HG02571 (cell line): ENCODE measurements around the gene TRIM15.

Experiments used
- ATAC-seq: cut with Tn5 transposase; IDR thresholded peaks from one replicate; pipeline ENCODE4 v1.9.1; 2021; ENCODE audit warnings: mild to moderate bottlenecking, moderate library complexity; ENCODE audit not compliant: unreplicated experiment

The TRIM15 gene

DNA sequence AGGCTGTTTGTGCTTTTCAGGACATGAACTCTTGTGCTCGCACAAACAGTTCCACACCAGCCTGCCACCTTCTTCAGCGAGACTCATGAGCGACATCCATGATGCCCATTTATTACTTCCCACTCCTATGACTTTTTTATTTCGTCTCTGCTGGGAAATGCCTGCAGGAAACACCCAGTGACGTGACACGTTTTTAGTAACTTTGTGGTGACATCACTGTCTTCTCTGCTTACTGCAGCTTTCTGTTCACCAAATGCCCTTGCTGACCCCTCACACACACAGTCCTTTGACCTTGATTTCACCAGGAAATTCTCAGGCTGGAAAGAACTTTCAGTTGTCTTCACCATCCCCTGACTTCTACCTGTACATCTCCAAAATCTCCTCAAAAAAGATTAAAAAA is 18.5 kb upstream of the TRIM15 start:
- no peak for ATAC-seq

DNA sequence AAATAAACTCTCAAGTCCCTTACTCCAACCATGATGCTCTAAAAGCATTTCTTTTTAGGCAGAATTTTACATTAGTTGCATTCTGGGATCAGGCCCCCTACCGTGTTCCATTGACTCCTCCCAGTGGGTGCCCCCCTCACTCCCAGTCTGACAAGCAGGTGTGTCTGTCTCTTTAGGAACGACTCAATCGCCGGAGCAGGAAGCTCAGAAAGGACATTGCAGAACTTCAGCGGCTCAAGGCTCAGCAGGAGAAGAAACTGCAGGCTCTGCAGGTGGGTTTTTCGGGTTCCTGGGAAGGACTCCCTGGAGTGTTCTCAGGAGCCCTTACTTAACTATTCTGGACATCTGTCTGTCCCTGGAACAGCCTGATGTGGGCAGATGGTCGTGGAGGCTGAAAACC is 17.5 kb upstream of the TRIM15 start:
- no peak for ATAC-seq

DNA sequence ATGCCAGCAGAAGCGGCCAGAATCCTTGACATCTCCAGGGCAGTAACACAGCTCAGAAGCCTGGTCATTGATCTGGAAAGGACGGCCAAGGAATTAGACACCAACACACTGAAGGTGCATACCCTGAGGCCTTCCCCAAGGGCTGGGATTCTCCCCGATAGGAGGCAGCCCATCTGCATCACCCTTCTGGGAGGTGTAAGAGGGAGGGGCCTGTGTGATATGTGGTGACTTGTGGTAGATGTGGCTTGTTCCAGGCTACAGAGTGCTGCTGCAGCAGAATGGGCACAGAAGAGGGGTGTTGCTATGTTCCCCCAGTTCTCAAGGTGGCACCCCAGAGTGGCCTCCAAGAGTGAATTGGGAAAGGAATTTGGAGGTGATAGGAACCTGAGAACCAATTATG is 16.2 kb upstream of the TRIM15 start:
- no peak for ATAC-seq

DNA sequence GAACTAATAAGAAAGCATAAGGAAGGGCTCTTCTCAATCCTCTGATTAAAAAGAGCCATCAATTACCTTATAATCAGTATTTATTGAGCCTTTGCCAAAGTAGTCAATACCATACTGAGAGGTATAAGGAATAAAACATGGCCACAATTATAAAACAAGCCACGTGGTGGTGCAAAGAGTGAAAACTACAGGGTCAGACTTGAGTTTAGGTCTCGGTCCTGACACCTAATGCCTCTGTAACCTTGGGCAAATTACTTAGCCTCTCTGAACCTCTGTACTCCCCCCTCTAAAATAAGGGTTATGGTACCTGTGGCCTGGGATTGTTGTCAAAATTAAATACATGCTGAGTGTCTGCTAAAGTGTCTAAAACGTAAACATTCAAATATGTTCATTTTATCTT is 14.1 kb upstream of the TRIM15 start:
- no peak for ATAC-seq

DNA sequence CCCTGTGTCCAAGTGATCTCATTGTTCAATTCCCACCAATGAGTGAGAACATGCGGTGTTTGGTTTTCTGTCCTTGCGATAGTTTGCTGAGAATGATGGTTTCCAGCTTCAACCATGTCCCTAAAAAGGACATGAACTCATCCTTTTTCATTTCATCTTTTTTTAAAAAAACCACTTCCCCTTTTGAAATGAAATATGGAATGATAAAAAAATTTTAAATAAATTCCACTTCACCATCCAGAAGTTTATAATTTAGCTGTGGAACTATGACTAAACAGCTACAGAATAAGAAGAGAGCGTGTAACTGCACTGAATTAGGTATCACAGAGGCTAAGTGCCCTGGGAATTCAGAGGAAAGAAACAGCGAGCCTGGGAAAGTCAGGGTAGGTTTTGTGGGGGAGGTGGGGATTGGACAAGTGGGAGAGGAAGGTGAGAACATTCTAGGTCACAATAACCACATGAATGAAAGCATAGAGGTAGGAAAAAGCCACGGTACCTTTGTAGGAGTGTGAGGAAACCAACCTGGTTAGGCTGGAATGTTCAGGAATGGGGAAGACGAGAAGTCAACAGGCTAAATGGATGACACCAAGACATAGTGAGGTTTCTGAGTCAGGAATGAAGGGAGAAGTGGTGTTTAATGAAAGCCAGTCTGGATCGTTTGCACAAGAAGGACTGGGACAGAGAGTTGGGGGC is 13.3 kb upstream of the TRIM15 start:
- ATAC-seq, result no peak

DNA sequence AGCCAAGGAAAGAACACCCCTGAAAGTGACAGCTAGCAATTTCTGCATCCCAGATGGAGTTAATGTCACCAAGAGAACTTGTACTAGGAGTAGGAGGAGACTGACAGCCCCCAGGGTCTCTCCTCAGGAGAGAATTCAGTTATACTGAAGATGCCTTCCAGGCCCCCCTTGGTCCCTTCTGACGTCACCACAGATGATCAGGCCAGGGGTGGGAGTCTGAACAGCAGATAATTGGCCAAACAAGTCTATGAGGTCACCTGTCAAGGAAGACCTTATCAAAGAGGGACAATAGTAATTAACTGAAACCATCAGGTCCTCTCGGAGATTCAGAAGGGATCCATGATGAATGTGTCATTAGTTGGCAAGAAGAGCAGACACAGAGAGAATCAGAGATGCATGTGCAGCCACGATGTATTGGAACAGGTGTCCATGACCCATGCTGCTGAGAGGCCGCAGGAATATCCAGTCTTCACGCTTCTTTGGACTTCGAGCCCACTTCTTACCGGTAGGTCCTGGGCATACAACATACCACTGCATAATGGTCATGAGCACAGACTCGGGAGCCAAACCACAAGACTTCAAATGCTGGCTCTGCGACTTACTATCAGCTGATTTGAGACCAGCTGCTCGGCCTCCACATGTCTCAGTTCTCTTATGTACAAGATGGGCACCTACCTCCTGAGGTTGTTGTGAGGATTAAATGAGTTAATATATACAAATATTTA is 12.5 kb upstream of the TRIM15 start:
- ATAC-seq, result no peak

DNA sequence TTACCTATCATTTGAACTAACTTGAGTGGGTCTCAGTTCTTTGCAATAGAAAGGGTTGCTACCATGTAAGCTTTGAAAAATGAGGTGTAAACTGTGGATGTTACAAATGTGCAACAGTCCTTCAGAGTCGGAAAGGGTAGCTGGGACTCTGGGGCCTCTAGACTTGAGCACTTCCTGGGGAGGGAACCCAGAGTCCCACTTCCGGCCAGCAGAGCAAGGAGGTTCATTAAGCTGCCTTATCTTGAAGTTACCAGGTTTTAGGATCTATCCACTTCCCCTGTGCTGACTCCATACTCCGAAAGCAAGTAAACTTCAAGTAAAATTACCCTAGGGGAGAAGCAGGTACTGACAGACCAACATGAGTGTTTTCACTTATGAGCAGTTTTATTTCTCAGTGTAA is 11.8 kb upstream of the TRIM15 start:
- no peak for ATAC-seq

DNA sequence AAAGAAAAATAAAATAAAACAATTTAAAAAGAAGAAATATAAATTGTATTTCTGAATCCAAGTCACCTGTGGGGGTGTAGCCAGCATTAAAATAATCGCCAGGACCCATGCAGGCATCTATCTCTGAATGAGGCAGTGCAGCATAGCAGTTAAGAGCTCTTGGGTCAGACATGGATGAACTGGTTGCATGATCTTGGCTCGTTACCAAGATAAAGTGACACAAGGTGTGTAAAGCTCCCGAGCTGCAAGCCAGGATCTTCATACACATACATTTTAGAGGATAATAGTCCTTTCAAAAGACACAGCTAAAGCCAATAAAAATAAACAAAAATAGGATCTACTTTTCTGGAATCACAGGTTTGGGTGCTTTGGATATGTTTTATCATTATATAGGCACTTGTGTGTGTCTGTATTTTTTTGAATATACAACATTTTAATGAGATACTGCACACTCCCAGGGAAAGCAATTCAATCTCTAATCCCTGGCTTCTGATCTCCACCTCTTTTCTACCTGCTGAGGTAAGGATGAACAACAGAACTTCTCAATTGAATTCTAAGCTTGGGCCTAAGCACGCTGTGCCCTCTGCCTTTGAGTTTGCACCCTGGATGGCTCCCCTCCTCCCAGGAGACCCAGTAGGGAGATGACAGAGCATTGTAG is 11.2 kb upstream of the TRIM15 start:
- no peak for ATAC-seq

DNA sequence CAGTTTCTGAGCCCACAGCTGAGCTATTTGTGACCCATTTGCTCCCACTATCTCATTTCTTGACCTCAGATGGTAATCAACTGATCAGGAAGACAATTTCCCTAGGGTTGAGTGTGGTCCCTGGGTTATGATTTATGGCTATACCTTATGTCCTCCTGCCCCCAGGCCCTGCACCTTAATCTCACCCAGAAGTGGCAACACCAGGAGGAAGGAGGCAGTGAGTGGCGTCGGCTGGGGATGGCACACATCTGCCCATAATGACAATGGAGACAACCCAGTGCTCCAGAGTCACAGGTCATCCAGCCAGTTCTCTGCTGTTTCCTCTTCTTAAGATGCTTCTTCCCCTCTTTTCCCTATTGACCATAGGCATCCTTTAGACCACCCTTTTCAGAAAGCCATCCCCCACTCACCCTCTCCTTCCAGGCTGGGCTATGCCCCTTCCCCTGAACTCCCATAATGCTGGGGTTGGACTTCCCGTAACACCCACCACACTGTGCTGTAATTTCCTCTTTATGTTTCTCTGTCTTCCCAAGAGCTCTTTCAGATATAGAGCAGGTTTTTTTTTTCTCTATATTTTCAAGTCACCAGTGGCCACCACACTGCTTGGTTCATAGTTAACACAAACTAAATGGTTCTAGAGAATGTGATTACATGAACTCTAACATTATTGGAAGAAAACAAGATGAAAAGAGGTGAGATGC is 10.3 kb upstream of the TRIM15 start:
- no peak for ATAC-seq

DNA sequence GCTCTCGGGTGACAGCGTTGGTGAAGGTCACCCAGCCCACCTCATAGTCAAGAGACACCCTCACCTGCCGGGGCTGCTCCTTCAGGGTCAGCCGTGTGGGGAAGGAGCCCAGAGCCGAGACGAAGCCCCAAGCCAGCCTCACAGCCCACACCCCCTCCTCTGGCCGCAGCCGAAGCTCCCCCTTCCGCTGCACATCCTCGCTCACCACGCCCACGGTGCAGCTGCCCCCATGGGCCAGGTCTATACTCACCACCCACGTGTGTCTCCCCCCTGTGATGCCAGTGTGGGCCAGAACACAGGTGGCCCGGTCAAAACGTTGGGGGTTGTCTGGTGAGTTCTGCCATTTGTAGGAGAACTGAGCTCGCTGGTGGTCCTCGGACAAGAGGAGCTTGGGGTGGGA is 9.3 kb upstream of the TRIM15 start:
- ATAC-seq, result no peak

DNA sequence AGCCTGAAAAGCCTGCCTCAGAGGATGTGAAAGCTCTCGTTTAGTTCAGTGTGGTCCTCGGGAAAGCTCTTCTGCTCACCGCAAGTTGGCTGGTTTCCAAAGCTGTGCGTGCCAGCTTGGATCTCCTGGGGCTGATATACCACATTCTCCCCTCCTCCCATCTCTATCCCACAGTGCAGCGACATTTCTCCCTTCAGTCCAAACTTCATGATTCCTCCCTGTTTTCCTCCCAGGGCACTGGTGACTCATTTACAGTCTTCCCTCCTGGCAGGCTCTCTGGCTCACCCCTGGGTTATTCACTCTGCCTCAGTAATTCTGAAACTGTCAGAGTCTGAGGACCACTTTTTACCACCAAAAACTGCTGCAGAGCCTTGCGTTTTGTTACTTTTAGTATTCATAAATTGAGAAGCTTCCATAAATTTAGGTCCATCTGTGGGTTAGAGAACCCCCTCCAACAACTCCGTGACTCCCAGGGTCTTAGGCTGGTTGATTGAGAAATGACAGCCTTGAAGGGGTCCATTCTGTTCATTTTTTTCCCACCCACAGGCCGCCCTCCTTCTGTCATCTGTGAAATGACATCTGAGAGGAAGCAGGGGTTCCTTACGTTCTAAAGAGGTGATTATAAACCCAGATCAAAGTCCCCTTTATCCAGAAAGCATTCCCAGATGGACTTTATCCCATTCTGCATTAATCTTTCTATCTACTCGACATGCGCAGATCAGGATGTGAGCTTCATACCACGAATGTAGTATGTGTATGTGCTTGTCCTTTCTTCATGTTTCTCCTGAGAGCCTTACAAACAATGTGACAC is 8.4 kb upstream of the TRIM15 start:
- no peak for ATAC-seq

DNA sequence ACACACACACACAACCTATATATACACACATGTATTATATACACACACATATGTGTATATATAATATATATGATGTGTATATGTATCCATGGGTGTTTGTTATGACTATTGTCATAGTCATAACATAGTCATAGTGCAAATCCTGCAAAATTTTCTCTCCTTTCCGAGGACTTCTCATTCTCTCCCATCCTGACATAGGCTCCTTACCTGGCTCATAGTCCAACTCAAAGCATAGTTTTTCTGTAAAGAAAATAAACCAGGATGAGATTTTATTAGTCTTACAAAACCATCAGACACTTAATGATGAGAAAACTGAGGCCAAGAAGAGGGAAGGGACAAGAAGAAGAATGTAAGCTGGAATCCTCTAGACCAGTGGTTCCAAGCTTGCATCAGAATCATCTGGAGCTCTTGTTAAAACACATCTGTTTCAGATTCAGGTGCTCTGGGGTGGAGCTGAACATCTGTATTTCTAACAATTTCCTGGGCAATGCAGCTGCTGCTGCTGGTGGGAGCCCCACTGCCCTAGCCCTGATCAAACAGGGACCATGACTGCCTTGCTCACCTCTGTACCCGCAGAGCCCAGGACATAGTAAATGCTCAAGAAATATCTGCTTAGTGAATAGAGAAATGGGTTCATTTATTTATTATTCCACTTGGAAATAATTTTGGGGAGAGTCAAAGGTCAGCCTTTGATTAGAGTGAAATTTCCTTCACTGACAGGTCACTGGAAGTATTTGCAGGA is 7.7 kb upstream of the TRIM15 start:
- no peak for ATAC-seq

DNA sequence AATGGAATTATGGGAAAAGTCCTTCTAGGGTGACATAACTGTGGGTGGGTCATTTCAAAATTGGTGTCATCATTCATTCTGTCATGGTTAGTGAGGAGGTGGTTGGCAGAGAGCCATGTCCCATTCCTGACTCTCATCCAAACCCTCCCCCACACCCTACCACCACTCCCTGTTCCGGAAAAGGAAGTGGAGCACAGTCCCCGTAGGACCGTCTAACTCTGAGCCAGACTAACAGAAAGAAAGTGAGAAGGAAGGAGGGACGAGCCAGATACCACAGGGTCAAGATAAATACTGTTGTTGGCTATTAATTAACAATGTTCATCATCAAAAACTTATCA is 7.1 kb upstream of the TRIM15 start:
- no peak for ATAC-seq

DNA sequence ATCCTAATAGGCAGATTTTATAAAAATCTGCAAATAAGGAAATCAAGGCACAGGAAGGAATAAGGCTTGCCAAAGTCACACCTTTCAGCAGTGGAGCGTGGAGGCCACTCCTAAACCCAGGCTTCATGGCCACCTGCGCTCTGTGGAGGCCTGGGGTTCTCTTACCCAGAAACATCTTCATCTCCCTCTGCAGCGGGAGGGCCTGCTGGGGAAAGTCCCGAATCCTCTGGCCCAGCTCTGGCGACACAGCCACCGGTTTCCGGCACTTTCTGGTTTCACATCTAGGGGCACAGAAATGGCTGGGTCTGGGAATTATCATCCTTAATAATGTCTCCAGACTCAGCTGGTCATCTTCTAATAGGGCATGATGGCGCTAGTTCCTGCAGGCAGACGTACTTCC is 6.6 kb upstream of the TRIM15 start:
- ATAC-seq, result no peak

DNA sequence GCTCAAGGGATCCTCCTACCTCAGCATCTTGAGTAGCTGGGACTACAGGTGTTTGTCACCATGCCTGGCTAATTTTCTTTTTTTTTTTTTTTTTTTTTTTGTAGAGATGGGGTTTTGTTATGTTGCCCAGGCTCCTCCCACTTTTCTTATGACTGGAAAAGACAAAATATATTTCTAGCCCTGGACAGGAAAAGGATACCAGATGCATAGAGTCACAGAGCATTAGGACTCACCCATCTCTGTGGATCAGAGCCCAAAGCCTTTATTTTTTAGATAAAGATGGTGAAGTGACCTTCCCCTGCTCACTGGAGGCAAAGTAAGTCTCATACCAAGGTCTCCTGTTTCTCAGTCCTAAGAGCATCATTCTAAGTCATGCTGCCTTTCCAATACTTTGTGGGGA is 5.8 kb upstream of the TRIM15 start:
- ATAC-seq, result no peak

DNA sequence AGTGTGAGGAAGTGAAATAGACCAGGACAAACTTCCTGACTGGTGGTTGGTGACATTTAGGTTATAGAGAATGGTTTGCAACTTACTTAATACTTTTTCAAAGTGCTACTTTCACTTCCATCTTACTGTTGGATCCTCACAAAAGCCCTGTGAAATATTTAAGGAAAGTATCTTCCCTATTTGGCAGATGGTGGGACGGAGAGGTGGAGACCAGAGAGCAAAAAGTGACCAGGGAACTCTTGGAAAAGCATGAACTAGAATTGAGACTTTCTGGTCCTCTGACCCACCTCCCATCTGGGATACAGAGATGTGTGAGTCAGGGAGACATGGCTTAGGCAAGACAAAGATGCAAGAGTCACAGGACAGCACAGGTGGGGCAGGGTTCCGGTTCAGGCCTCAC is 5.3 kb upstream of the TRIM15 start:
- ATAC-seq, result no peak

DNA sequence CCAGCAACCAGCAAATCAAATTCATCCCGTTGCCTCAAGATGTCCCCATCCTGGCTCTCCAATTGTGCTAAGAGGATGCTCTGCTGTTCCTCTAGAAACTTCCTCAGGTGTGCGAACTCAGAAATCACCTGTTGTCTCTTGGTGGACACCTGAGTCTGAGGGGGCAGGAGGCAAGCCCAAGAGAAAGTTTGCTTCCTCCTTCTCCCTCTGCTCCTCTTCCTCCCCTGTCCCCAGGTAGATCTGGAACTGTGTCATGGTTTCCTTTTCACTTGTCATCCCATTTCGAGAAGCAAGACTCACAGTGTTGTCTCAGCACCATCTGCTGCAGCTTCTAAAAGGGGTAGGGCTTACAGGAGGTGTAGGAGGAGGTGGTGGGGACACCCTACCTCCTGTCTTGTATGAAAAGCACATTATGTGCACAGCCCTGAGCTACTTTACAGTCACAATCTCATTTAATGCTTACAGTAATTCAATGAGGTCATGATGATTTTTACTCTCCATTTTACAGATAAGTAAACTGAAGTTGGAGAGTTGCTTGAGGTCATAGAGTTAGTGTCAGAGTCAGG is 4.8 kb upstream of the TRIM15 start:
- no peak for ATAC-seq

DNA sequence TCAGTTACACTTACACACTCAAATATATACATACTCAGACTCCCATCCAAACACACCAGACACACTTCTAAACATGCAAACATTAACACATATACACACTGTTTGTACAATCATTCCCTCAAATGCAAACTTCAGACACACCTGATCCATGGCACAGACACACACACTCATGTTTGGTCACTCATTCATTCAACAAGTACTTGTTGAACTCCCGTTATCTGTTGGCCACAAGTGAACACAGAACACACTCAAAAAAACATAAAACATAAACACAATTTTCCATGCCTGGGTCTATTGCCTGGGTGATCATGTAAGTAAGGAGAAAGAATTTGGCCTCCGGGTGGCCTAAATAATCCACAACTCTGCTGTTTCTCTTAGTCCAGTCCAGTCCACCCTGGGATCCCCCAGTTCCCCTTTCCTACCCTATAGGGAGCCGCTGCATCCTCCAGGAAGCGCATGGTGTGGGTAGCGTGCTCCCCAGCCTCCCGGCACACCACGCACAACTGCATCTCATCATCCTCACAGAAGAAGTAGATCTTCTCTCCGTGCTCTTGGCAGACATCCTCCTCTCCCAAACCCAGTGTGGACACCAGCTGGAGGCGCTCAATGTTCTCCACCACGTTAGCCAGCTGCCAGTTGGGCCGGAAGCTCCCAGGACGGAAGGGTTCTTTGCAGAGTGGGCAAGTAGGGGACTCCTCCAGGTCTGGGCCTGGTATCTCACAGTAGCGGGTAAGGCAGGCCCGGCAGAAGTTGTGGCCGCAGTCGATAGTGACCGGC is 3.1 kb upstream of the TRIM15 start:
- no peak for ATAC-seq
